ENCODE results near the gene PGAP1. TPM values are rescaled to one million over a fixed set of nuclear protein-coding genes. Genes with fewer than 3 reads are reported as not detected.

The PGAP1 gene
- total RNA-seq, 2 donors from 2014 or later = 15.3 to 38.2 TPM

DNA sequence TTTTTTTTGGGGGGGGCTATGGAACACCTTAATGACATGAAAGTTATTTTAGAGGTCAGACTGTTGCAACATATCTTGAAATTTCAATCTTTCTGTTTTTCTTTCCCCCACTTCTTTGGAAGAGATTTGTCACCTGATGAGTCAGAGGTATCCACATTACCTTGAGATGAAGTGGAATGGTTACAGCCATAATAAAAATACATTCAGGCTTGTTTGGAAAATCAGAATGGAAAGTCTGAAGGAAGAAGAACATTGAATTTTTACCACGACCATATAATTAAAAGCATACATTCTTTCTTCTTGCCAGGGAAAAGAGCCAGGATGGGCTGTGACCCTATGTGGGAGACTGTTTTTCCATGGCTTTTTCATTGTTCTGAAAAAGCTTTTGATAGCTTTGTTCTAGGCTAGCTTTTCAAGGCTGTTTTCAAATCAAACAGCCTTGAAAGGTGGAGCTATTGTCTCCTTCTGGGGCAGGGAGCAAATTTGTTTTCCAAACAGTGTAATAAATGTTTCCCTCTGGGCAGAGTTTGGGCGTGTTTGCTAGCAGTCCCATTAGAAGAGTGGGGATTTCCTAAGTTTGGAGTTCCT is 124.7 kb downstream of the PGAP1 start:
- TF ChIP-seq, protein P1, sequence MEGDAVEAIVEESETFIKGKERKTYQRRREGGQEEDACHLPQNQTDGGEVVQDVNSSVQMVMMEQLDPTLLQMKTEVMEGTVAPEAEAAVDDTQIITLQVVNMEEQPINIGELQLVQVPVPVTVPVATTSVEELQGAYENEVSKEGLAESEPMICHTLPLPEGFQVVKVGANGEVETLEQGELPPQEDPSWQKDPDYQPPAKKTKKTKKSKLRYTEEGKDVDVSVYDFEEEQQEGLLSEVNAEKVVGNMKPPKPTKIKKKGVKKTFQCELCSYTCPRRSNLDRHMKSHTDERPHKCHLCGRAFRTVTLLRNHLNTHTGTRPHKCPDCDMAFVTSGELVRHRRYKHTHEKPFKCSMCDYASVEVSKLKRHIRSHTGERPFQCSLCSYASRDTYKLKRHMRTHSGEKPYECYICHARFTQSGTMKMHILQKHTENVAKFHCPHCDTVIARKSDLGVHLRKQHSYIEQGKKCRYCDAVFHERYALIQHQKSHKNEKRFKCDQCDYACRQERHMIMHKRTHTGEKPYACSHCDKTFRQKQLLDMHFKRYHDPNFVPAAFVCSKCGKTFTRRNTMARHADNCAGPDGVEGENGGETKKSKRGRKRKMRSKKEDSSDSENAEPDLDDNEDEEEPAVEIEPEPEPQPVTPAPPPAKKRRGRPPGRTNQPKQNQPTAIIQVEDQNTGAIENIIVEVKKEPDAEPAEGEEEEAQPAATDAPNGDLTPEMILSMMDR (IDR thresholded peaks at IDR 0.05) = no peak
- H3K4me3 ChIP-seq = no peak overlapping the region
- no peak overlapping the region for H3K27ac ChIP-seq
- peaks cover 5 to 7% of the 10 kb centered on the region in 2 donors for H3K4me1 ChIP-seq (ENCODE audit: control insufficient read depth in 1 of 2, low read depth in 2 of 2)
- no peak for DNase-seq (ENCODE audit: low spot score)
- H3K36me3 ChIP-seq = no peaks in the 10 kb centered on the region
- H3K9me3 ChIP-seq = no peaks in the 10 kb centered on the region
- ATAC-seq (ENCODE audit: insufficient number of reproducible peaks, low FRiP score, low read depth) = no peak
- H3K27me3 ChIP-seq (replicated peaks; ENCODE audit: insufficient read depth) = no peaks in the 10 kb centered on the region

GRCh38 chr2:196798980-196799379 is 127.5 kb downstream of the PGAP1 start:
- TF ChIP-seq, protein P1 (IDR thresholded peaks at IDR 0.05) = no peak
- Histone ChIP-seq H3K9me3 (no peaks in the 10 kb centered on the region), H3K27ac (peak overlapping the region; percentile 65 to 67), H3K4me1 (ENCODE audit: control insufficient read depth in 1 of 2, low read depth in 2 of 2) (peaks cover 5 to 7% of the 10 kb centered on the region in 2 donors), H3K36me3 (peaks cover 8% of the 10 kb centered on the region), H3K27me3 (replicated peaks; ENCODE audit: insufficient read depth) (no peaks in the 10 kb centered on the region), H3K4me3 (peak overlapping the region; percentile 86)
- no peak for DNase-seq (ENCODE audit: low spot score)
- no peak for ATAC-seq (ENCODE audit: insufficient number of reproducible peaks, low FRiP score, low read depth)

- Histone ChIP-seq H3K9me3 (no peaks in the 10 kb centered on the region), H3K4me1 (ENCODE audit: control insufficient read depth in 1 of 2, low read depth in 2 of 2) (no peaks in the 10 kb centered on the region), H3K4me3 (no peak overlapping the region), H3K27me3 (replicated peaks; ENCODE audit: insufficient read depth) (no peaks in the 10 kb centered on the region), H3K27ac (no peak overlapping the region), H3K36me3 (peaks cover 28% of the 10 kb centered on the region)
- DNase-seq (ENCODE audit: low spot score) (no peak), ATAC-seq (ENCODE audit: insufficient number of reproducible peaks, low FRiP score, low read depth) (no peak)
- TF ChIP-seq, protein P1 (IDR thresholded peaks at IDR 0.05) = no peak
These were observed 133.6 kb downstream of the PGAP1 start for GRCh38 chr2:196792865-196793264.

GRCh38 chr2:196783431-196784094 is 142.9 kb downstream of the PGAP1 start:
- Histone ChIP-seq H3K36me3 (peaks cover 41% of the 10 kb centered on the region), H3K4me1 (ENCODE audit: control insufficient read depth in 1 of 2, low read depth in 2 of 2) (no peaks in the 10 kb centered on the region)
- ATAC-seq (ENCODE audit: insufficient number of reproducible peaks, low FRiP score, low read depth) = no peak

More at GRCh38 chr2:196783431-196784094, 142.9 kb downstream of the PGAP1 start:
- Histone ChIP-seq H3K4me3 (no peak overlapping the region), H3K27ac (no peak overlapping the region), H3K9me3 (no peaks in the 10 kb centered on the region), H3K27me3 (replicated peaks; ENCODE audit: insufficient read depth) (no peaks in the 10 kb centered on the region)
- TF ChIP-seq, protein P1 (IDR thresholded peaks at IDR 0.05) = no peak
- no peak for DNase-seq (ENCODE audit: low spot score)

Other genes with a start within 250 kb of the PGAP1 start
- gene GTF3C3, start 127.0 kb downstream of the PGAP1 start, total RNA-seq = 10 to 100 TPM; 24.6 to 28.7 TPM
- not detected for gene C2orf66, start 117.4 kb downstream of the PGAP1 start, total RNA-seq